PC-9 (cell line): ENCODE measurements around the gene SHANK2.

Experiments
- EZH2 ChIP-seq: fragments of 200-600 bp; sonication (generic); IDR thresholded peaks from 2 replicates; pipeline ENCODE4 v1.8.0; 2017; ENCODE audit warnings: antibody characterized with exemption, low read depth
- TF ChIP-seq, protein P1 (sequence below): fragments of 200-600 bp; sonication (generic); conservative IDR thresholded peaks from 2 replicates; pipeline ENCODE4 v1.6.1; 2017; ENCODE audit warnings: mixed run types, antibody characterized with exemption, mild to moderate bottlenecking, moderate library complexity

DNA sequence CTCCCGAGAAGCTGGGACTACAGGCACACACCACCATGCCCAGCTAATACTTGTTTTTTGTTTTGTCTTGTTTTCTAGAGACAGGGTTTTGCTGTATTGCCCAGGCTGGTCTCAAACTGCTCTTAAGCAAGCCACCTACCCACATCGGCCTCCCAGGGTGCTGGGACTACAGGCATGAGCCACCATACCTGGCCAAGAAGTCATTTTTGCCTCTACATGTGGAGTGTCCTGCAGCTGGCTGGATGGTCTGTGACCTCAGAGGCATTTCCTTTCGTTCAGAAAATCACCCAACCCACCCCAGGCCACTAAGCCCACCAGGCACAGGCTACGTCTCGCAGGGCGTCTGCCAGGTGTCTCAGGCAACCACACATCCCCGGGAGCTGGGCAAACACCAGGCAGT lies 12.8 kb downstream of the SHANK2 start:
- TF ChIP-seq, protein P1, sequence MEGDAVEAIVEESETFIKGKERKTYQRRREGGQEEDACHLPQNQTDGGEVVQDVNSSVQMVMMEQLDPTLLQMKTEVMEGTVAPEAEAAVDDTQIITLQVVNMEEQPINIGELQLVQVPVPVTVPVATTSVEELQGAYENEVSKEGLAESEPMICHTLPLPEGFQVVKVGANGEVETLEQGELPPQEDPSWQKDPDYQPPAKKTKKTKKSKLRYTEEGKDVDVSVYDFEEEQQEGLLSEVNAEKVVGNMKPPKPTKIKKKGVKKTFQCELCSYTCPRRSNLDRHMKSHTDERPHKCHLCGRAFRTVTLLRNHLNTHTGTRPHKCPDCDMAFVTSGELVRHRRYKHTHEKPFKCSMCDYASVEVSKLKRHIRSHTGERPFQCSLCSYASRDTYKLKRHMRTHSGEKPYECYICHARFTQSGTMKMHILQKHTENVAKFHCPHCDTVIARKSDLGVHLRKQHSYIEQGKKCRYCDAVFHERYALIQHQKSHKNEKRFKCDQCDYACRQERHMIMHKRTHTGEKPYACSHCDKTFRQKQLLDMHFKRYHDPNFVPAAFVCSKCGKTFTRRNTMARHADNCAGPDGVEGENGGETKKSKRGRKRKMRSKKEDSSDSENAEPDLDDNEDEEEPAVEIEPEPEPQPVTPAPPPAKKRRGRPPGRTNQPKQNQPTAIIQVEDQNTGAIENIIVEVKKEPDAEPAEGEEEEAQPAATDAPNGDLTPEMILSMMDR: no peak
- TF ChIP-seq EZH2: no peak
